Natural killer cell (primary cell): ENCODE measurements around the gene ACSL1. TPM values are rescaled to one million over a fixed set of nuclear protein-coding genes. Genes with fewer than 3 reads are reported as not detected.
"Not testable (repeated sequence)": the region's sequence is repeated elsewhere in the genome, so short reads cannot be mapped to it uniquely, and the experiment has no call there.

Experiments used
- ATAC-seq, 3 donors: fragments of 150-1000 bp in 2 of 3; fragments of 200-7000 bp in 1 of 3; cut with Tn5 transposase; 1 replicate in 1 of 3; 2 replicates in 2 of 3; pipeline ENCODE4 v1.10.0; 2021; ENCODE audit warnings: mild to moderate bottlenecking in 2 of 3, moderate library complexity in 2 of 3
- DNase-seq, 2 donors: peaks; one replicate each; pipeline versions ENCODE4 v3.0.0 to v3.0.0-alpha.2; 2013 to 2021; ENCODE audit warnings: mixed read lengths in 1 of 2
- H3K27ac ChIP-seq: one replicate; pipeline ENCODE4 v1.5.1; 2013; ENCODE audit warnings: mild to moderate bottlenecking, low read length
- H3K27me3 ChIP-seq: one replicate; pipeline ENCODE4 v1.6.1; 2013; ENCODE audit warnings: low read length; ENCODE audit not compliant: control insufficient read depth, insufficient read depth
- H3K36me3 ChIP-seq: one replicate; pipeline ENCODE4 v1.6.1; 2013; ENCODE audit warnings: low read length; ENCODE audit not compliant: control insufficient read depth, insufficient read depth
- H3K4me1 ChIP-seq: one replicate; pipeline ENCODE4 v1.6.1; 2013; ENCODE audit warnings: low read length; ENCODE audit not compliant: control insufficient read depth, insufficient read depth
- H3K4me3 ChIP-seq: one replicate; pipeline ENCODE4 v1.5.1; 2013; ENCODE audit warnings: low read length
- H3K9me3 ChIP-seq: one replicate; pipeline ENCODE4 v1.6.1; 2013; ENCODE audit warnings: low read length; ENCODE audit not compliant: control insufficient read depth, insufficient read depth
- H3K27ac Mint-ChIP-seq, 2 donors: one replicate each; pipeline ENCODE4 v1.8.0; 2022; ENCODE audit warnings: mild to moderate bottlenecking in 2 of 2, mixed read lengths in 2 of 2, moderate library complexity in 1 of 2
- H3K27me3 Mint-ChIP-seq, 2 donors: one replicate each; pipeline ENCODE4 v1.8.0; 2022; ENCODE audit warnings: low read depth in 2 of 2, mixed read lengths in 2 of 2
- H3K36me3 Mint-ChIP-seq: one replicate; pipeline ENCODE4 v1.8.0; 2022; ENCODE audit warnings: mixed read lengths
- H3K4me1 Mint-ChIP-seq, 2 donors: one replicate each; pipeline ENCODE4 v1.8.0; 2022; ENCODE audit warnings: mixed read lengths in 2 of 2
- H3K4me3 Mint-ChIP-seq: one replicate; pipeline ENCODE4 v1.8.0; 2022; ENCODE audit warnings: mild to moderate bottlenecking, moderate library complexity, mixed read lengths
- H3K9me3 Mint-ChIP-seq, 2 donors: one replicate each; pipeline ENCODE4 v1.8.0; 2022; ENCODE audit warnings: mixed read lengths in 2 of 2
- CTCF ChIP-seq: fragments of 200-600 bp; IDR thresholded peaks from one replicate; pipeline ENCODE4 v1.8.0; 2022; ENCODE audit warnings: antibody characterized with exemption
- WGBS: methylation state at CpG from one replicate; pipeline ENCODE4 v1.1.7; 2013; ENCODE audit warnings: missing lambda C conversion rate; ENCODE audit not compliant: insufficient coverage; 5-methylcytosine and 5-hydroxymethylcytosine counted together
- intact Hi-C: fragments of 100-400 bp; cut with micrococcal nuclease; formaldehyde crosslinking; loops from one replicate; pipeline ENCODE4 v1.14.2; 2022
- total RNA-seq, 4 donors: library from RNA; stranded (reverse); fragments of 120-200 nt in 1 of 4; gene quantifications; one replicate each; pipeline versions ENCODE4 v1.2.3 to v1.2.4, GENCODE V29; 2013 to 2022

Gene ACSL1
- total RNA-seq, 3 donors from 2014 or later (not counting 1 experiment from before 2014, with no cell fraction given): 13.2 to 43.1 (median 13.3) TPM

GRCh38 chr4:184784628-184785257 is 41.0 kb downstream of the ACSL1 start:
- peaks cover 13% of the 10 kb centered on the region for H3K4me1 ChIP-seq
- Mint-ChIP-seq H3K36me3 (peaks cover 7% of the 10 kb centered on the region), H3K9me3 (no peaks in the 10 kb centered on the region), H3K4me1 (peaks cover 12% of the 10 kb centered on the region in 2 donors), H3K27me3 (no peaks in the 10 kb centered on the region), H3K4me3 (no peak overlapping the region), H3K27ac (no peak overlapping the region)
- ATAC-seq (no peak), DNase-seq (no peak)
- peaks cover 6% of the 10 kb centered on the region for H3K36me3 ChIP-seq
- H3K27ac ChIP-seq: no peak overlapping the region
- WGBS: 89% methylated on average over 7 of the region's 8 CpGs
- no peaks in the 10 kb centered on the region for H3K9me3 ChIP-seq
- no peak for TF ChIP-seq CTCF
- no peaks in the 10 kb centered on the region for H3K27me3 ChIP-seq
- no peak overlapping the region for H3K4me3 ChIP-seq
- intact Hi-C loops: no loop called here

- no peaks in the 10 kb centered on the region for H3K9me3 ChIP-seq
- Mint-ChIP-seq H3K36me3 (peaks cover 7% of the 10 kb centered on the region), H3K9me3 (no peaks in the 10 kb centered on the region), H3K4me1 (peaks cover 12% of the 10 kb centered on the region in 2 donors), H3K4me3 (peak overlapping the region; percentile 65), H3K27ac (peak overlapping the region in 1 of 2 donors; percentile 81), H3K27me3 (no peaks in the 10 kb centered on the region)
- no peaks in the 10 kb centered on the region for H3K27me3 ChIP-seq
- WGBS: 22% methylated on average over 17 of the region's 17 CpGs
- intact Hi-C loops: no loop called here
- peaks cover 1% of the 10 kb centered on the region for H3K36me3 ChIP-seq
- peak overlapping the region; percentile 11 for H3K27ac ChIP-seq
- no peak for TF ChIP-seq CTCF
- DNase-seq (peak in 1 of 2 donors; percentile 14), ATAC-seq (peak; percentile 44 to 62 (median 55))
- H3K4me3 ChIP-seq: peak overlapping the region; percentile 2
- peaks cover 13% of the 10 kb centered on the region for H3K4me1 ChIP-seq
Measured at GRCh38 chr4:184782731-184783373, 42.9 kb downstream of the ACSL1 start.

- H3K27ac ChIP-seq, H3K4me3 Mint-ChIP-seq, H3K27me3 Mint-ChIP-seq, H3K27me3 ChIP-seq, H3K9me3 ChIP-seq, intact Hi-C loops, H3K27ac Mint-ChIP-seq, ATAC-seq, H3K36me3 Mint-ChIP-seq, H3K36me3 ChIP-seq, H3K9me3 Mint-ChIP-seq, DNase-seq, H3K4me3 ChIP-seq: not testable (repeated sequence)
- peaks cover 12% of the 10 kb centered on the region in 2 donors for H3K4me1 Mint-ChIP-seq
- peaks cover 13% of the 10 kb centered on the region for H3K4me1 ChIP-seq
- 100% methylated on average over 3 of the region's 4 CpGs for WGBS
Measured at GRCh38 chr4:184779160-184779559, 46.6 kb downstream of the ACSL1 start.

- H3K27me3 ChIP-seq: no peaks in the 10 kb centered on the region
- WGBS: 81% methylated on average over 8 of the region's 8 CpGs
- H3K9me3 Mint-ChIP-seq: no peaks in the 10 kb centered on the region
- intact Hi-C loops: no loop called here
- no peaks in the 10 kb centered on the region for H3K27me3 Mint-ChIP-seq
- no peaks in the 10 kb centered on the region for H3K36me3 ChIP-seq
- H3K9me3 ChIP-seq: no peaks in the 10 kb centered on the region
- TF ChIP-seq CTCF: no peak
- ATAC-seq (no peak), DNase-seq (no peak)
- H3K27ac Mint-ChIP-seq: no peak overlapping the region
- H3K4me3 Mint-ChIP-seq: no peak overlapping the region
- H3K4me1 Mint-ChIP-seq: peaks cover 12% of the 10 kb centered on the region in 2 donors
- peaks cover 9% of the 10 kb centered on the region for H3K4me1 ChIP-seq
- no peaks in the 10 kb centered on the region for H3K36me3 Mint-ChIP-seq
- H3K4me3 ChIP-seq: no peak overlapping the region
- no peak overlapping the region for H3K27ac ChIP-seq
Measured at GRCh38 chr4:184778325-184778724, 47.4 kb downstream of the ACSL1 start.
